ENCODE results near the gene MEF2B. TPM values are rescaled to one million over a fixed set of nuclear protein-coding genes. Genes with fewer than 3 reads are reported as not detected.
"Not testable (repeated sequence)": the region's sequence is repeated elsewhere in the genome, so short reads cannot be mapped to it uniquely, and the experiment has no call there.

MEF2B gene
- total RNA-seq, 1 donor from 2014 or later: not detected

- DNase-seq: no peak
Observed at GRCh38 chr19:19123386-19123785, 46.7 kb downstream of the MEF2B start.

DNA sequence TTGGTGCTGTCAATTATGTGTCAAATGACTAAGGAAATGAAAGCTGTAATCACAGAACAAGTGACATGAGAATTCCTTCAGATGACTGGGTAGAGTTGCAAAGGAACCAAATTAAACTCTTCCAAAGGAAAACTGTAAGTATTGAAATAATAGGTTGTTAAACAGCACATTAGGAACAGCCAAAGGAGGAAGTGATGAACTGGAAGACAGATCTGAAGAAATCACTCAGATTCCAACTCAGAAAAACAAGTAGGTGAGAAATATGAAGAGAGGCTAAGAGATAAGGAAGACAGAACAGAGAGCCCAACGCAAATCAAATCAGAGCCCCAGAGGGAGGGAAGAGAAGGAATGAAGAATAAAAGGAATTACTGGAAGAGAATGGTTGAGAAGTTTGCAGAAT, 47.2 kb downstream of the MEF2B start:
- no peak for DNase-seq

- no peak for DNase-seq
Observed at GRCh38 chr19:19121371-19121770, 48.7 kb downstream of the MEF2B start.

DNA sequence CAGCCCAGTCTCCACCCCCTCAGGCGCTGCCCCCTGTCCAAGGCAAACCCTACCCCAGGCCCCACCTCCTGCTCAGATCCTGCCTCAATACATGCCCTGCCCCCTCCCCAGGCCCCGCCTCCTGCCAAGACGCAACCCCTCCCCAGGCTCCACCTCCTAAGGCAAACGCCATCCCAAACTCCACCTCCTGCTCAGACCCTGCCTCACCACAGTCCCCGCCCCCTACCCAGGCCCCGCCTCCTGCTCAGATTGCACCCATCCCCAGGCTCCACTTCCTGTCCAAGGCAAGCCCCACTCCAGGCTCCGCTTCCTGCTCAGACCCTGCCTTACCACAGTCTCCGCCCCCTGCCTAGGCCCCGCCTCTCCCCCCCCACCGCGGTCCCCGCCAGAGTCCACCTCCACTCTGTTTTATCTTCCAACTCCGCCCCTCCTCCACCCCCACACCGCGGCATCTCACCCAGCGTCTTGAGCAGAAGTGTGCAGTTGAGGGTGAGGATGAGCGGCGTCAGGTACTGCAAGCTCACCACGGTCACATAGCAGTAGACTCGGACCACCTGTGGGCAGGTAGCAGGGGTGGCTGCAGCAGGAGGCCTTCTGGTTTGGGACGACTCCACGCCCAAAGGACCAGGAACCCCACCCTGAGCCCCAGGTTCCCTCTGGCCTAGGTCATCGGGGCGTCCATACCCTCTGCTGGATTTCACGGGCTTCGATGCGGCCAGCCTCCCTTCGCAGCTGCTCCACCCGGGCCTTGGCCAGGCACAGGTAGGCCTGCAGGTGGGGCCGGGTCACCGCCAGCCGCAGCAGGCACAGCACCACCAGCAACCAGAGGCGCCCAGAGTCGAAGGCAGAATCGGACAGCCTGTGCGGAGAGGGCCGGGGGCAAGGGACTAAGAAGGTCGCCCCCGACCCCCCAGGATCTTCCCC, 49.5 kb downstream of the MEF2B start:
- DNase-seq: no peak

GRCh38 chr19:19119325-19120237, 50.5 kb downstream of the MEF2B start:
- no peak for DNase-seq

DNA sequence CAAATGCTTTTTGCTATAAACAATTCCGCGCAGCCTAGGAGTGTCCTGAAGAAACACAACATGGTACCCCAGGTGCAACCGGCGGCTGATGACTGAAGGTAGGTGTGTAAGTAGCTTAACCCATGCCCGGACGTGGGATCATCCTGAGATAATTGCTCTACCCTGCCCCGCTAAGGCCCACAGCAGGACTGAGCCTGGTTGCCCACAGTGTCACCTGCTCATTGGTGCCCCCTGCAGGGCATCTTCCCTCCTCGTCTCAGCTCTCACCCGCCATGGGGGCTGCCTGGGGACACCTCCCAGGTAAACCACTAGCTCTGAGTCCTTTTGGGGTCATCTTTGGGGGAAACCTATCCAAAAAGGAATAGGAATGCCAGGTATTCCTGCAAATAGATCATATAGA, 54.1 kb downstream of the MEF2B start:
- no peak for DNase-seq

GRCh38 chr19:19113040-19113626, 56.9 kb downstream of the MEF2B start:
- DNase-seq: no peak

GRCh38 chr19:19111967-19112580, 58.0 kb downstream of the MEF2B start:
- DNase-seq: no peak

GRCh38 chr19:19111136-19111835, 58.8 kb downstream of the MEF2B start:
- no peak for DNase-seq

DNA sequence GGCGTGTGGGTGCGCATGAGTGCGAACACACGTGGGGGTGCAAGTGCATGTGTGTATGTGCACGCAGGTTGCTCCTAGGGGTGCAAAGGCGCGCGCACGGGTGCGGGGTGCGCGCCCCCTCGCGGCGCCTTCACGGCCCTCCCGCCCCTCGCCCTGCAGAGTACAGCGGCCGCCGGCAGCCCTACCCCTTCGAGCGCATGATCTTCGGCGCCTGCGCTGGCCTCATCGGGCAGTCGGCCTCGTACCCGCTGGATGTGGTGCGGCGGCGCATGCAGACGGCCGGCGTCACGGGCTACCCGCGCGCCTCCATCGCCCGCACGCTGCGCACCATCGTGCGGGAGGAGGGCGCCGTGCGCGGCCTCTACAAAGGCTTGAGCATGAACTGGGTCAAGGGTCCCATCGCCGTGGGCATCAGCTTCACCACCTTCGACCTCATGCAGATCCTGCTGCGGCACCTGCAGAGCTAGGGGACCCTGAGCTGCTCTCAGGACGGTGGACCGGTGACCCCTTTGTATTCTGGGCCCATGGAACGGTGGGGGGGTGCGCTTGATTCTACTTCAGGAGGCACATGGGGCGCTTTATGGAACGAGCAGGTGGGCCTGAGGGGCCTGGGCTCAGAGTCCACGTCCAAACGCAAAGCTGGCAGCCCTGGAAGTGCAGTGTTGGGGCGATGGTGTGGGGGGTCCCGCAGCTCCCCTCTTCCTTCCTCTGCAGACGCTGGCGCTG, 59.5 kb downstream of the MEF2B start:
- no peak for DNase-seq

- no peak for DNase-seq
Observed at GRCh38 chr19:19109601-19110000, 60.5 kb downstream of the MEF2B start.

DNA sequence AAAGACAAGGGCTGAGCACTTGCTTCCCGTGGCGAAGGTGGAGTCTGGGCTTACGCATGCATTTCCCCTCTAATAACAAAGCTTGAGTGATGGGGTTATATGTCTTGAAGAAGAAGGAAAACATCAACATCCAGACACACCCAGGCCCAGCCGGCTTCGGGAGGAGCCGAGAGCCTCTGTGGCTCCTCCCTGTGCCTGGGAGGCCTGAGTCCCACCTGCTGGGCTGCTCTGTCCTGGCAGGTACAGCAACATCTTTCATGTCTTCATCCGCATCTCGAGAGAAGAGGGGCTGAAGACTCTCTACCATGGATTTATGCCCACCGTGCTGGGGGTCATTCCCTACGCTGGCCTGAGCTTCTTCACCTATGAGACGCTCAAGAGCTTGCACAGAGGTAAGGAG, 62.4 kb downstream of the MEF2B start:
- DNase-seq: no peak

- DNase-seq: not testable (repeated sequence)
Observed at GRCh38 chr19:19106938-19107337, 63.1 kb downstream of the MEF2B start.

GRCh38 chr19:19106056-19106551, 64.0 kb downstream of the MEF2B start:
- no peak for DNase-seq

DNA sequence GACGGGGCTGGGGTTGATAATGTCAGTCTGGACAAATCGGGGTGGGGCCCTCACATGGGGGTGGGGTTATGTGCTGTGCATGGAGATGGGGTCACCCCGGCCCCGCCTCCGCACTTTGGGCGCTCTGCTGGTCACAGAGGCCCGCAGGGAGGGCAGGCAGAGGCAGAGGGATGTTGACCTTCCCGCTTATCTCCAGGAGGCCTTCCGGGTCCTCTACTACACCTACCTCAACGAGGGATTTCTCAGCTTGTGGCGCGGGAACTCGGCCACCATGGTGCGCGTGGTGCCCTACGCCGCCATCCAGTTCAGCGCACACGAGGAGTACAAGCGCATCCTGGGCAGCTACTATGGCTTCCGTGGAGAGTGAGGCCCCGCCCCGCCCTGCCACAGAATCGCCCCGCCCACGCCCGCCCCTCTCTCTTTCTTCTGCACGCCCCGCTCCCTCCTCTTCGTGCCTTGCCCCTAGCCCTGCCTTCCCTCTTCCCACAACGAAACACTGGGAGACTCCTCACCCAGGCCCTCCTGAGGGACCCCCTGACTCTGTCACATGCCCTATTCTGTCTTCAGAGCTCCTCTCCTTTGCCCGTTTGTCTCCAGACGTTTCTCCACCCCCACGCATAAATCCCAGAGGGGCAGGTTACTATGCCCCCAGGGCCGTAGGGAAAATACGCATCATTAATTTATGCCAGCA, 64.6 kb downstream of the MEF2B start:
- no peak for DNase-seq

GRCh38 chr19:19103167-19103566, 66.9 kb downstream of the MEF2B start:
- no peak for DNase-seq

GRCh38 chr19:19102566-19102965, 67.5 kb downstream of the MEF2B start:
- DNase-seq: not testable (repeated sequence)

GRCh38 chr19:19101540-19101939, 68.5 kb downstream of the MEF2B start:
- no peak for DNase-seq

GRCh38 chr19:19098703-19099632, 71.1 kb downstream of the MEF2B start:
- no peak for DNase-seq
